DND-41 (cell line): Measurements from ENCODE around the gene TTLL3.

Source experiments
- EZH2 ChIP-seq: IDR thresholded peaks from 3 replicates; pipeline ENCODE4 v1.6.1; 2012; ENCODE audit warnings: borderline replicate concordance, low read depth, mild to moderate bottlenecking, moderate library complexity, low read length, inconsistent platforms; ENCODE audit not compliant: severe bottlenecking
- TF ChIP-seq, protein P1 (sequence below): IDR thresholded peaks from 2 replicates; pipeline ENCODE4 v1.5.1; 2012; ENCODE audit warnings: borderline replicate concordance, low read length, moderate library complexity, mild to moderate bottlenecking; ENCODE audit not compliant: poor library complexity, severe bottlenecking; ENCODE audit errors: extremely low read depth

DNA sequence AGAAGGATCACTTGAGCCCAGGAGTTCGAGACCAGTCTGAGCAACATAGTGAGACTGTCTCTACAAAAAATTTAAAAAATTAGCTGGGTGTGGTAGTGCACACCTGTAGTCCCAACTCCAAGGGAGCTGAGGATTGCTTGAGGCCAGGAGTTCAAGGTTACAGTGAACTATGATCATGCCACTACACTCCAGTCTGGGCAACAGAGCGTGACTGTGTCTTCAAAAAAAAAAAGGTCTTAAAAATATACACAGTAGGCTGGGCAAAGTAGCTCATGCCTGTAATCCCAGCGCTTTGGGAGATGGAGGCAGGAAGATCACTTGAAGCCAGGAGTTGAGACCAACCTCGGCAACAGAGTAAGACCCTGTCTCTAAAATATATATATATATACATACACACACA, 29.2 kb upstream of the TTLL3 start:
- TF ChIP-seq, protein P1, sequence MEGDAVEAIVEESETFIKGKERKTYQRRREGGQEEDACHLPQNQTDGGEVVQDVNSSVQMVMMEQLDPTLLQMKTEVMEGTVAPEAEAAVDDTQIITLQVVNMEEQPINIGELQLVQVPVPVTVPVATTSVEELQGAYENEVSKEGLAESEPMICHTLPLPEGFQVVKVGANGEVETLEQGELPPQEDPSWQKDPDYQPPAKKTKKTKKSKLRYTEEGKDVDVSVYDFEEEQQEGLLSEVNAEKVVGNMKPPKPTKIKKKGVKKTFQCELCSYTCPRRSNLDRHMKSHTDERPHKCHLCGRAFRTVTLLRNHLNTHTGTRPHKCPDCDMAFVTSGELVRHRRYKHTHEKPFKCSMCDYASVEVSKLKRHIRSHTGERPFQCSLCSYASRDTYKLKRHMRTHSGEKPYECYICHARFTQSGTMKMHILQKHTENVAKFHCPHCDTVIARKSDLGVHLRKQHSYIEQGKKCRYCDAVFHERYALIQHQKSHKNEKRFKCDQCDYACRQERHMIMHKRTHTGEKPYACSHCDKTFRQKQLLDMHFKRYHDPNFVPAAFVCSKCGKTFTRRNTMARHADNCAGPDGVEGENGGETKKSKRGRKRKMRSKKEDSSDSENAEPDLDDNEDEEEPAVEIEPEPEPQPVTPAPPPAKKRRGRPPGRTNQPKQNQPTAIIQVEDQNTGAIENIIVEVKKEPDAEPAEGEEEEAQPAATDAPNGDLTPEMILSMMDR, result no peak
- TF ChIP-seq EZH2, result no peak
